GM23338 (cell line): Measurements from ENCODE around the gene SYT6. TPM values are rescaled to one million over a fixed set of nuclear protein-coding genes. Genes with fewer than 3 reads are reported as not detected.
A peak's percentile ranks its signal among the peaks of the same experiment; 100 is the strongest.

Experiments
- ATAC-seq: fragments of 200-7000 bp; cut with Tn5 transposase; 3 replicates; pipeline ENCODE4 v1.9.1; 2020
- DNase-seq: peaks from one replicate; pipeline ENCODE4 v3.0.0-alpha.2; 2015; ENCODE audit warnings: low spot score
- H2AFZ ChIP-seq: fragments of 200-600 bp; sonication (generic); 2 replicates; pipeline ENCODE4 v1.8.0; 2016; ENCODE audit warnings: antibody characterized with exemption, mild to moderate bottlenecking, moderate library complexity
- H3F3A ChIP-seq: fragments of 200-600 bp; sonication (generic); replicated peaks from 2 replicates; pipeline ENCODE4 v1.8.0; 2017; ENCODE audit warnings: antibody characterized with exemption, mixed run types, low read depth
- H3K27ac ChIP-seq: fragments of 200-600 bp; sonication (generic); 2 replicates; pipeline ENCODE4 v1.6.1; 2016; ENCODE audit warnings: low read depth
- H3K27me3 ChIP-seq: fragments of 200-600 bp; sonication (generic); 2 replicates; pipeline ENCODE4 v1.8.0; 2016; ENCODE audit warnings: mild to moderate bottlenecking, mixed run types, moderate library complexity; ENCODE audit not compliant: insufficient read depth
- H3K36me3 ChIP-seq: fragments of 200-600 bp; sonication (generic); 2 replicates; pipeline ENCODE4 v1.8.0; 2016; ENCODE audit warnings: mild to moderate bottlenecking; ENCODE audit not compliant: insufficient read depth
- H3K4me1 ChIP-seq: fragments of 200-600 bp; sonication (generic); 2 replicates; pipeline ENCODE4 v1.8.0; 2016; ENCODE audit warnings: mild to moderate bottlenecking, moderate library complexity; ENCODE audit not compliant: insufficient read depth
- H3K4me2 ChIP-seq: fragments of 200-600 bp; sonication (generic); 2 replicates; pipeline ENCODE4 v1.7.1; 2017; ENCODE audit warnings: mixed run types
- H3K4me3 ChIP-seq: fragments of 200-600 bp; sonication (generic); 2 replicates; pipeline ENCODE4 v1.6.1; 2016; ENCODE audit warnings: mixed run types
- H3K79me2 ChIP-seq: fragments of 200-600 bp; sonication (generic); replicated peaks from 2 replicates; pipeline ENCODE4 v1.8.0; 2017; ENCODE audit warnings: mild to moderate bottlenecking; ENCODE audit not compliant: insufficient read depth
- H3K9me2 ChIP-seq: fragments of 200-600 bp; sonication (generic); 2 replicates; pipeline ENCODE4 v1.8.0; 2017; ENCODE audit not compliant: insufficient read depth
- H4K20me1 ChIP-seq: fragments of 200-600 bp; sonication (generic); replicated peaks from 2 replicates; pipeline ENCODE4 v1.8.0; 2017; ENCODE audit warnings: mild to moderate bottlenecking; ENCODE audit not compliant: insufficient read depth
- H3K27ac Mint-ChIP-seq: 2 replicates; pipeline ENCODE4 v1.8.0; 2020; ENCODE audit warnings: inconsistent platforms, mild to moderate bottlenecking, moderate library complexity, mixed read lengths
- H3K27me3 Mint-ChIP-seq: 3 replicates; pipeline ENCODE4 v1.8.0; 2022; ENCODE audit warnings: low read depth, mild to moderate bottlenecking, moderate library complexity, mixed read lengths, inconsistent platforms; ENCODE audit not compliant: insufficient read depth, poor library complexity
- H3K36me3 Mint-ChIP-seq: 3 replicates; pipeline ENCODE4 v1.8.0; 2021; ENCODE audit warnings: low read depth, mild to moderate bottlenecking, inconsistent platforms, moderate library complexity, mixed read lengths
- H3K4me1 Mint-ChIP-seq: 3 replicates; pipeline ENCODE4 v1.8.0; 2020; ENCODE audit warnings: mild to moderate bottlenecking, inconsistent platforms, mixed read lengths
- H3K4me3 Mint-ChIP-seq: 3 replicates; pipeline ENCODE4 v1.8.0; 2021; ENCODE audit warnings: moderate library complexity, mild to moderate bottlenecking, inconsistent platforms, mixed read lengths
- H3K9me3 Mint-ChIP-seq: 3 replicates; pipeline ENCODE4 v1.8.0; 2020; ENCODE audit warnings: moderate library complexity, mild to moderate bottlenecking, inconsistent platforms, mixed read lengths
- EZH2 ChIP-seq: fragments of 200-600 bp; sonication (generic); IDR thresholded peaks from one replicate; pipeline ENCODE4 v1.8.0; 2017; ENCODE audit warnings: antibody characterized with exemption, mild to moderate bottlenecking, low read depth; ENCODE audit not compliant: unreplicated experiment
- EZH2phosphoT487 ChIP-seq: fragments of 200-600 bp; sonication (generic); IDR thresholded peaks from one replicate; pipeline ENCODE4 v1.8.1; 2018; ENCODE audit warnings: antibody characterized with exemption; ENCODE audit not compliant: unreplicated experiment
- JUNB ChIP-seq: IDR thresholded peaks from one replicate; pipeline ENCODE4 v1.6.1; 2016; ENCODE audit warnings: antibody characterized with exemption; ENCODE audit not compliant: unreplicated experiment
- NANOG ChIP-seq: IDR thresholded peaks from 2 replicates; pipeline ENCODE4 v1.6.1; 2016; ENCODE audit warnings: antibody characterized with exemption, borderline replicate concordance
- POLR2AphosphoS5 ChIP-seq: IDR thresholded peaks from 2 replicates; pipeline ENCODE4 v1.6.1; 2016; ENCODE audit warnings: antibody characterized with exemption, low read depth
- ZNF114 ChIP-seq: fragments of 250-450 bp; sonication (Bioruptor Pico); IDR thresholded peaks from 2 replicates; pipeline ENCODE4 v1.5.0; 2020; ENCODE audit warnings: mild to moderate bottlenecking, moderate library complexity
- ZNF331 ChIP-seq: fragments of 250-450 bp; sonication (Bioruptor Pico); IDR thresholded peaks from 2 replicates; pipeline ENCODE4 v1.5.0; 2020; ENCODE audit warnings: low read depth, mild to moderate bottlenecking, moderate library complexity
- polyA plus RNA-seq: library from polyadenylated mRNA; unstranded; fragments of >200 nt; fragmentation: Nextera tagmentation; extraction: Ambion mirVana; gene quantifications from 2 replicates; pipeline ENCODE4 v1.2.1, GENCODE V29; 2016
- total RNA-seq: library from RNA; depleted of rRNA; stranded (reverse); fragments of >200 nt; shearing (Covaris generic); gene quantifications from 2 replicates; pipeline ENCODE4 v1.2.3, GENCODE V29; 2014
- TF ChIP-seq, protein P1 (sequence below): IDR thresholded peaks from 2 replicates; pipeline ENCODE4 v1.6.1; 2016; ENCODE audit warnings: antibody characterized with exemption
- TF ChIP-seq, protein P2 (sequence below), 2 experiments: fragments of 200-600 bp in 1 of 2; sonication (generic) in 1 of 2; conservative IDR thresholded peaks; 2 replicates each; pipeline versions ENCODE4 v1.5.1 to v1.6.1; 2016 to 2017; ENCODE audit warnings: antibody characterized with exemption in 2 of 2, low read depth in 2 of 2, mild to moderate bottlenecking in 2 of 2, moderate library complexity in 1 of 2
- TF ChIP-seq, protein P3 (sequence below): fragments of 250-450 bp; sonication (Bioruptor Pico); IDR thresholded peaks from 2 replicates; pipeline ENCODE4 v1.5.0; 2020; ENCODE audit warnings: mild to moderate bottlenecking, moderate library complexity

Gene SYT6
- total and polyA plus RNA-seq, 2 experiments from 2014 or later = 31.2 to 42.6 TPM

DNA sequence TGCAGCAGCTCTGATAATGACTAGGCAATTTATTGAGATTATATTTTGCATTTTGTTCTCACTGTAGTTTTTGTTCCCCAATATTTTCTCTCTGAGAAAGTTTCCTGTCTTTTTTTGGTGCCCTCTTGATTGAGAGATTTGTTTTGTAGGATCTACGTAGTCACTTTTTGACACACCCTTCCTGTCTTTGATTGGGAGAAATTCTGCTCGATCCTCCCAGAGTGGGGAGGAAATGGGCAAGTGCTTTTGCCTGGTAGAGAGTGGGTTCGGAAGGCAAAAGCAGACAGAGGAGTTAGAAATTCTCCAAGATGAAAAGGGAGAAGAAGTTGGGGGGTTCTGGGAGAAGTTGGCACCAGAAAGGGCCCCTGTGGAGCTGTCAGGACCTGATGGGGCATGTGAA lies 42.1 kb upstream of the SYT6 start:
- TF ChIP-seq, protein P1, sequence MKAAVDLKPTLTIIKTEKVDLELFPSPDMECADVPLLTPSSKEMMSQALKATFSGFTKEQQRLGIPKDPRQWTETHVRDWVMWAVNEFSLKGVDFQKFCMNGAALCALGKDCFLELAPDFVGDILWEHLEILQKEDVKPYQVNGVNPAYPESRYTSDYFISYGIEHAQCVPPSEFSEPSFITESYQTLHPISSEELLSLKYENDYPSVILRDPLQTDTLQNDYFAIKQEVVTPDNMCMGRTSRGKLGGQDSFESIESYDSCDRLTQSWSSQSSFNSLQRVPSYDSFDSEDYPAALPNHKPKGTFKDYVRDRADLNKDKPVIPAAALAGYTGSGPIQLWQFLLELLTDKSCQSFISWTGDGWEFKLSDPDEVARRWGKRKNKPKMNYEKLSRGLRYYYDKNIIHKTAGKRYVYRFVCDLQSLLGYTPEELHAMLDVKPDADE = no peak
- TF ChIP-seq POLR2AphosphoS5 (no peak), EZH2phosphoT487 (no peak), ZNF114 (CRISPR knock-in tag) (no peak), NANOG (no peak), EZH2 (no peak), ZNF331 (CRISPR knock-in tag) (no peak), JUNB (no peak)
- TF ChIP-seq, protein P2, sequence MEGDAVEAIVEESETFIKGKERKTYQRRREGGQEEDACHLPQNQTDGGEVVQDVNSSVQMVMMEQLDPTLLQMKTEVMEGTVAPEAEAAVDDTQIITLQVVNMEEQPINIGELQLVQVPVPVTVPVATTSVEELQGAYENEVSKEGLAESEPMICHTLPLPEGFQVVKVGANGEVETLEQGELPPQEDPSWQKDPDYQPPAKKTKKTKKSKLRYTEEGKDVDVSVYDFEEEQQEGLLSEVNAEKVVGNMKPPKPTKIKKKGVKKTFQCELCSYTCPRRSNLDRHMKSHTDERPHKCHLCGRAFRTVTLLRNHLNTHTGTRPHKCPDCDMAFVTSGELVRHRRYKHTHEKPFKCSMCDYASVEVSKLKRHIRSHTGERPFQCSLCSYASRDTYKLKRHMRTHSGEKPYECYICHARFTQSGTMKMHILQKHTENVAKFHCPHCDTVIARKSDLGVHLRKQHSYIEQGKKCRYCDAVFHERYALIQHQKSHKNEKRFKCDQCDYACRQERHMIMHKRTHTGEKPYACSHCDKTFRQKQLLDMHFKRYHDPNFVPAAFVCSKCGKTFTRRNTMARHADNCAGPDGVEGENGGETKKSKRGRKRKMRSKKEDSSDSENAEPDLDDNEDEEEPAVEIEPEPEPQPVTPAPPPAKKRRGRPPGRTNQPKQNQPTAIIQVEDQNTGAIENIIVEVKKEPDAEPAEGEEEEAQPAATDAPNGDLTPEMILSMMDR (conservative IDR thresholded peaks at IDR 0.05; ENCODE audit: low read depth in 2 of 2) = no peak
- Mint-ChIP-seq H3K27ac (no peak overlapping the region), H3K27me3 (peaks cover 1% of the 10 kb centered on the region), H3K9me3 (no peaks in the 10 kb centered on the region; the same call in 2 of the 3 replicates), H3K4me1 (peaks cover 6% of the 10 kb centered on the region; the same call in 2 of the 3 replicates), H3K36me3 (no peaks in the 10 kb centered on the region), H3K4me3 (no peak overlapping the region)
- Histone ChIP-seq H3K79me2 (no peaks in the 10 kb centered on the region), H3K4me2 (no peak overlapping the region), H3K4me1 (0 out of 2 replicates have a peak, but pooled peaks cover 5% of the 10 kb centered on the region), H3K27ac (no peak overlapping the region), H3K9me2 (peaks cover 8% of the 10 kb centered on the region), H3K27me3 (no peaks in the 10 kb centered on the region; the same call in 1 of the 2 replicates), H2AFZ (no peak overlapping the region), H3K36me3 (no peaks in the 10 kb centered on the region), H3K4me3 (no peak overlapping the region), H4K20me1 (no peaks in the 10 kb centered on the region), H3F3A (no peaks in the 10 kb centered on the region)
- DNase-seq (no peak), ATAC-seq (no peak)

DNA sequence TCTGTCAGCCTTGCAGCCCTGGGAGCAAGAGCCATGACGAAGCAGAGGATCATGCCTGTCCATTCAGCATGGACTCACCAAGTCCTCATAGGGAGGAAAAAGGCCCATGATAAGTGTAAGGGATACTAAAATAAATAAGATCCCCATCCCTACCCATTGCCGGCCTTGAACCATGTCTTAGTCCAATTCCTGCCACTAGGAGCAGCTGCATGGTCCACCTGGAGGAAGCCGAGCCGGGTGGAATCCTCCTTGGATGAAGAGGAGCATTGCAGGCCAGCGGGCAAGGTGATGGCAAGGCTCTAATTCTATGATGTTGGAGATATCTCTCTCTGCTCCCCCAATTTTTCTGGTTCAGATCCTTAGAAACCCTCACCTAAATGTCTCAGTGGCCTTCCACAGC lies 38.7 kb upstream of the SYT6 start:
- DNase-seq (peak; percentile 28), ATAC-seq (peak; percentile 63)
- TF ChIP-seq, protein P3, sequence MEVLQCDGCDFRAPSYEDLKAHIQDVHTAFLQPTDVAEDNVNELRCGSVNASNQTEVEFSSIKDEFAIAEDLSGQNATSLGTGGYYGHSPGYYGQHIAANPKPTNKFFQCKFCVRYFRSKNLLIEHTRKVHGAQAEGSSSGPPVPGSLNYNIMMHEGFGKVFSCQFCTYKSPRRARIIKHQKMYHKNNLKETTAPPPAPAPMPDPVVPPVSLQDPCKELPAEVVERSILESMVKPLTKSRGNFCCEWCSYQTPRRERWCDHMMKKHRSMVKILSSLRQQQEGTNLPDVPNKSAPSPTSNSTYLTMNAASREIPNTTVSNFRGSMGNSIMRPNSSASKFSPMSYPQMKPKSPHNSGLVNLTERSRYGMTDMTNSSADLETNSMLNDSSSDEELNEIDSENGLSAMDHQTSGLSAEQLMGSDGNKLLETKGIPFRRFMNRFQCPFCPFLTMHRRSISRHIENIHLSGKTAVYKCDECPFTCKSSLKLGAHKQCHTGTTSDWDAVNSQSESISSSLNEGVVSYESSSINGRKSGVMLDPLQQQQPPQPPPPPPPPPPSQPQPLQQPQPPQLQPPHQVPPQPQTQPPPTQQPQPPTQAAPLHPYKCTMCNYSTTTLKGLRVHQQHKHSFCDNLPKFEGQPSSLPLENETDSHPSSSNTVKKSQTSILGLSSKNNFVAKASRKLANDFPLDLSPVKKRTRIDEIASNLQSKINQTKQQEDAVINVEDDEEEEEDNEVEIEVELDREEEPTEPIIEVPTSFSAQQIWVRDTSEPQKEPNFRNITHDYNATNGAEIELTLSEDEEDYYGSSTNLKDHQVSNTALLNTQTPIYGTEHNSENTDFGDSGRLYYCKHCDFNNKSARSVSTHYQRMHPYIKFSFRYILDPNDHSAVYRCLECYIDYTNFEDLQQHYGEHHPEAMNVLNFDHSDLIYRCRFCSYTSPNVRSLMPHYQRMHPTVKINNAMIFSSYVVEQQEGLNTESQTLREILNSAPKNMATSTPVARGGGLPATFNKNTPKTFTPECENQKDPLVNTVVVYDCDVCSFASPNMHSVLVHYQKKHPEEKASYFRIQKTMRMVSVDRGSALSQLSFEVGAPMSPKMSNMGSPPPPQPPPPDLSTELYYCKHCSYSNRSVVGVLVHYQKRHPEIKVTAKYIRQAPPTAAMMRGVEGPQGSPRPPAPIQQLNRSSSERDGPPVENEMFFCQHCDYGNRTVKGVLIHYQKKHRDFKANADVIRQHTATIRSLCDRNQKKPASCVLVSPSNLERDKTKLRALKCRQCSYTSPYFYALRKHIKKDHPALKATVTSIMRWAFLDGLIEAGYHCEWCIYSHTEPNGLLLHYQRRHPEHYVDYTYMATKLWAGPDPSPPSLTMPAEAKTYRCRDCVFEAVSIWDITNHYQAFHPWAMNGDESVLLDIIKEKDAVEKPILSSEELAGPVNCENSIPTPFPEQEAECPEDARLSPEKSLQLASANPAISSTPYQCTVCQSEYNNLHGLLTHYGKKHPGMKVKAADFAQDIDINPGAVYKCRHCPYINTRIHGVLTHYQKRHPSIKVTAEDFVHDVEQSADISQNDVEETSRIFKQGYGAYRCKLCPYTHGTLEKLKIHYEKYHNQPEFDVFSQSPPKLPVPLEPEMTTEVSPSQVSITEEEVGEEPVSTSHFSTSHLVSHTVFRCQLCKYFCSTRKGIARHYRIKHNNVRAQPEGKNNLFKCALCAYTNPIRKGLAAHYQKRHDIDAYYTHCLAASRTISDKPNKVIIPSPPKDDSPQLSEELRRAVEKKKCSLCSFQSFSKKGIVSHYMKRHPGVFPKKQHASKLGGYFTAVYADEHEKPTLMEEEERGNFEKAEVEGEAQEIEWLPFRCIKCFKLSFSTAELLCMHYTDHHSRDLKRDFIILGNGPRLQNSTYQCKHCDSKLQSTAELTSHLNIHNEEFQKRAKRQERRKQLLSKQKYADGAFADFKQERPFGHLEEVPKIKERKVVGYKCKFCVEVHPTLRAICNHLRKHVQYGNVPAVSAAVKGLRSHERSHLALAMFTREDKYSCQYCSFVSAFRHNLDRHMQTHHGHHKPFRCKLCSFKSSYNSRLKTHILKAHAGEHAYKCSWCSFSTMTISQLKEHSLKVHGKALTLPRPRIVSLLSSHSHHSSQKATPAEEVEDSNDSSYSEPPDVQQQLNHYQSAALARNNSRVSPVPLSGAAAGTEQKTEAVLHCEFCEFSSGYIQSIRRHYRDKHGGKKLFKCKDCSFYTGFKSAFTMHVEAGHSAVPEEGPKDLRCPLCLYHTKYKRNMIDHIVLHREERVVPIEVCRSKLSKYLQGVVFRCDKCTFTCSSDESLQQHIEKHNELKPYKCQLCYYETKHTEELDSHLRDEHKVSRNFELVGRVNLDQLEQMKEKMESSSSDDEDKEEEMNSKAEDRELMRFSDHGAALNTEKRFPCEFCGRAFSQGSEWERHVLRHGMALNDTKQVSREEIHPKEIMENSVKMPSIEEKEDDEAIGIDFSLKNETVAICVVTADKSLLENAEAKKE = no peak
- TF ChIP-seq, protein P2 (conservative IDR thresholded peaks at IDR 0.05; ENCODE audit: low read depth in 2 of 2) = peak; percentile 27 to 32; a peak in 1 of 4 replicates
- no peaks in the 10 kb centered on the region; the same call in 1 of the 2 replicates for H3K27me3 ChIP-seq
- Mint-ChIP-seq H3K4me1 (peaks cover 6% of the 10 kb centered on the region; the same call in 2 of the 3 replicates), H3K4me3 (no peak overlapping the region), H3K9me3 (no peaks in the 10 kb centered on the region; the same call in 2 of the 3 replicates), H3K27me3 (peaks cover 1% of the 10 kb centered on the region), H3K27ac (no peak overlapping the region), H3K36me3 (no peaks in the 10 kb centered on the region)
- H3K27ac ChIP-seq = no peak overlapping the region
- H3K9me2 ChIP-seq = peaks cover 12% of the 10 kb centered on the region
- H3K79me2 ChIP-seq = no peaks in the 10 kb centered on the region
- no peaks in the 10 kb centered on the region for H4K20me1 ChIP-seq
- H3K4me3 ChIP-seq = no peak overlapping the region
- H2AFZ ChIP-seq = no peak overlapping the region
- H3K4me2 ChIP-seq = no peak overlapping the region
- no peaks in the 10 kb centered on the region for H3K36me3 ChIP-seq
- 0 out of 2 replicates have a peak, but pooled peaks cover 5% of the 10 kb centered on the region for H3K4me1 ChIP-seq
- no peaks in the 10 kb centered on the region for H3F3A ChIP-seq
